ENCODE data around the gene EWSR1. TPM values are rescaled to one million over a fixed set of nuclear protein-coding genes. Genes with fewer than 3 reads are reported as not detected.

EWSR1 gene
- total RNA-seq, 3 donors from 2014 or later (not counting 1 experiment from before 2014, with no cell fraction given) = 366 to 387 (median 382) TPM

DNA sequence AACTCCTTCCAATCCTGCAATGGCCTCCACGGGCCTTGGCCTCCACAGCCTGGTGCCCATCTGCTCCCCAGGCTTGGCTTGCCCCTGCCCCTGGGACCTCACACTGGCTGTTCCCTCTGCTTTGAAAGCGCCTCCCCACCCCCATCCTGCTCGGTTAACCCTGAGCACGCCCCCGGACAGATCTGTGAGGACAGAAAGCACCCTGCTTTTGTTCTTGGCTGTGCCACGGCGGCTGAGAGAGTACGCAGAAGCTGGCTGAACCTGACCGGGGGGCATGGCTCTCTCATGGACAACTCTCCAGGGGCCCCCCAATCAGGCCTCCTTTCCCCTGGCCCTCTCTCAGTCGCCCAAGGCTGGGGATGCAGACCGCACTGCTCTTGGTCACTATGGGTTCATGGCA, 67.6 kb downstream of the EWSR1 start:
- no peaks in the 10 kb centered on the region for H3K27me3 Mint-ChIP-seq (ENCODE audit: low read depth in 2 of 2)
- H3K27ac Mint-ChIP-seq = no peak overlapping the region
- no peaks in the 10 kb centered on the region for H3K36me3 Mint-ChIP-seq
- DNase-seq = no peak
- no peaks in the 10 kb centered on the region for H3K9me3 Mint-ChIP-seq
- intact Hi-C loops (cut with micrococcal nuclease) = no loop called here
- H3K27me3 ChIP-seq (ENCODE audit: control insufficient read depth, insufficient read depth, low read length) = no peaks in the 10 kb centered on the region
- WGBS (ENCODE audit: insufficient coverage) = 96% methylated on average over 11 of the region's 11 CpGs
- H3K36me3 ChIP-seq (ENCODE audit: control insufficient read depth, insufficient read depth, low read length) = peaks cover 79% of the 10 kb centered on the region
- no peak overlapping the region for H3K4me3 Mint-ChIP-seq
- TF ChIP-seq, protein P1, sequence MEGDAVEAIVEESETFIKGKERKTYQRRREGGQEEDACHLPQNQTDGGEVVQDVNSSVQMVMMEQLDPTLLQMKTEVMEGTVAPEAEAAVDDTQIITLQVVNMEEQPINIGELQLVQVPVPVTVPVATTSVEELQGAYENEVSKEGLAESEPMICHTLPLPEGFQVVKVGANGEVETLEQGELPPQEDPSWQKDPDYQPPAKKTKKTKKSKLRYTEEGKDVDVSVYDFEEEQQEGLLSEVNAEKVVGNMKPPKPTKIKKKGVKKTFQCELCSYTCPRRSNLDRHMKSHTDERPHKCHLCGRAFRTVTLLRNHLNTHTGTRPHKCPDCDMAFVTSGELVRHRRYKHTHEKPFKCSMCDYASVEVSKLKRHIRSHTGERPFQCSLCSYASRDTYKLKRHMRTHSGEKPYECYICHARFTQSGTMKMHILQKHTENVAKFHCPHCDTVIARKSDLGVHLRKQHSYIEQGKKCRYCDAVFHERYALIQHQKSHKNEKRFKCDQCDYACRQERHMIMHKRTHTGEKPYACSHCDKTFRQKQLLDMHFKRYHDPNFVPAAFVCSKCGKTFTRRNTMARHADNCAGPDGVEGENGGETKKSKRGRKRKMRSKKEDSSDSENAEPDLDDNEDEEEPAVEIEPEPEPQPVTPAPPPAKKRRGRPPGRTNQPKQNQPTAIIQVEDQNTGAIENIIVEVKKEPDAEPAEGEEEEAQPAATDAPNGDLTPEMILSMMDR (IDR thresholded peaks at IDR 0.05) = no peak
- no peaks in the 10 kb centered on the region for H3K9me3 ChIP-seq (ENCODE audit: control insufficient read depth, insufficient read depth, low read length)
- ATAC-seq = no peak
- H3K4me1 ChIP-seq (ENCODE audit: control insufficient read depth, insufficient read depth, low read length) = no peaks in the 10 kb centered on the region
- H3K27ac ChIP-seq (ENCODE audit: low read length) = no peak overlapping the region
- H3K4me1 Mint-ChIP-seq = peaks cover 0 to 8% of the 10 kb centered on the region in 2 donors
- no peak overlapping the region for H3K4me3 ChIP-seq (ENCODE audit: low read length)

DNA sequence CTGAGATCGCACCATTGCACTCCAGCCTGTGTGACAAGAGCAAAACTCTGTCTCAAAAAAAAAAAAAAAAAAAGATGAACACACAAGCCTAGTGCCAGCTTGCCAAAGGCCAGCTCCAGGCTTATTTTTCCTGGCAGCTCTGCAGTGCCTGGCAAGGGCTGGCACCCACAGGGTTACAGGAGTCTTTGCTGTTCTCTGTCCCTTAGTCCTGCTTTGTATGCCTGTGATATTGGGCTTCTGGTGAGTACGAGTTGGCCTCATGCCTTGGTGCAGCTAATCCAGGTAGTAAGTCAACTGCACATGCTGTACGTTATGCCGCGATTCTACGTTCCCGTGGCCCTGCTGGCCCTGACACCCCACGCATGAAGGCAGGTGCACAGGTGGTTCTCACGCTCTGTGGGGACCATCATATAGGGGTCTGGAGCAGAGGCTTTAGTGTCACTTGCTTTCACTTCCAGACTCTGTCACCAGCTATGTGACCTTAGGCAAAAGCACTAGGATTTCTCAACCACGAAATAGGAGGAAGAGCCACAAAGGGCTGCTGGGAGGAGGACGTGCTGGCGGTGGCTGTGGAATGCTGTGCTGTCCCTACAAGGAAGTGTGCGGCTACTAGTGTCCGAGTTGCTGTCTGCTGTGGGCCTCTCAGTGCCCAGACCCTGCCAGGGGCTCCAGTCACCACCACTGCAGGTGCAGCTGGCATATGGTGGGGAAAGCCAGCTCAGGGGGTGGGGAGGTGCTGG, 68.9 kb downstream of the EWSR1 start:
- no peaks in the 10 kb centered on the region for H3K4me1 ChIP-seq (ENCODE audit: control insufficient read depth, insufficient read depth, low read length)
- Mint-ChIP-seq H3K4me3 (no peak overlapping the region), H3K4me1 (peaks cover 0 to 8% of the 10 kb centered on the region in 2 donors), H3K36me3 (no peaks in the 10 kb centered on the region), H3K27ac (no peak overlapping the region), H3K9me3 (no peaks in the 10 kb centered on the region), H3K27me3 (ENCODE audit: low read depth in 2 of 2) (no peaks in the 10 kb centered on the region)
- H3K27ac ChIP-seq (ENCODE audit: low read length) = no peak overlapping the region
- no peaks in the 10 kb centered on the region for H3K9me3 ChIP-seq (ENCODE audit: control insufficient read depth, insufficient read depth, low read length)
- 96% methylated on average over 14 of the region's 14 CpGs for WGBS (ENCODE audit: insufficient coverage)
- H3K36me3 ChIP-seq (ENCODE audit: control insufficient read depth, insufficient read depth, low read length) = peaks cover 82% of the 10 kb centered on the region
- TF ChIP-seq, protein P1 (IDR thresholded peaks at IDR 0.05) = no peak
- no peak overlapping the region for H3K4me3 ChIP-seq (ENCODE audit: low read length)
- DNase-seq = no peak
- ATAC-seq = no peak
- H3K27me3 ChIP-seq (ENCODE audit: control insufficient read depth, insufficient read depth, low read length) = no peaks in the 10 kb centered on the region
- intact Hi-C loops (cut with micrococcal nuclease) = no loop called here

DNA sequence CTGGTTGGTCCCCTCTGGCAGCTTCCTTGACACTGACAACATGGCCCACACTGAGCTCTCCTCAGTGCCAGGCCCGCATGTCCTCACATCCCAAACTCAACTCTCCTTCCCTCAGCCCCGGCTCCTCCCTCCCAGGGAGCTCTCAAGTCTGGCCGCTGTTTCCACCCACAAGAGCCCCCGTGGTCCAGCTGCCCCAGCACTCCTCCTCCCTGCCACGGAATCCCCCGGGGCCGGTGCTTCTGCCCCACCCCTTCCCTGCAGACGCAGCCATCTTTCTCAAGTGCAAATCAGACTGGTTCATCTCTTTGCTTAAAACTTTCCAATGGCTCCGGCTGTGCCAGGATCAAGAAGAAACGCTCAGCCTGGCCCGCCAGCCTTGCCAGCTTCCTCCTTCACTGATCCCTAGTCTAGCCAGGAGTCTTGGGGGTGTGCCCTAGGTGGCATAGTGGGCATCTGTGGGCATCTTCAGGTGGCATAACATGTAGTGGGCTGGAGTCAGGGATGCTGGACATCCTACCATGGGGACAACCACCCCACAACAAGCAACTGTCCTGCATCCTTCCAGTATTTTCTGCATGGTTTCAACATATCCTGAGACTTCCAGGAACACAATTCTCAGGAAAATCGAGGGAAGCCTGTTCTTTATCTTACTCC, 69.7 kb downstream of the EWSR1 start:
- Histone ChIP-seq H3K4me1 (ENCODE audit: control insufficient read depth, insufficient read depth, low read length) (no peaks in the 10 kb centered on the region), H3K9me3 (ENCODE audit: control insufficient read depth, insufficient read depth, low read length) (no peaks in the 10 kb centered on the region), H3K4me3 (ENCODE audit: low read length) (no peak overlapping the region), H3K27ac (ENCODE audit: low read length) (no peak overlapping the region), H3K36me3 (ENCODE audit: control insufficient read depth, insufficient read depth, low read length) (peaks cover 84% of the 10 kb centered on the region), H3K27me3 (ENCODE audit: control insufficient read depth, insufficient read depth, low read length) (no peaks in the 10 kb centered on the region)
- intact Hi-C loops (cut with micrococcal nuclease) = no loop called here
- no peak for DNase-seq
- no peak for ATAC-seq
- Mint-ChIP-seq H3K4me1 (peaks cover 0 to 8% of the 10 kb centered on the region in 2 donors), H3K4me3 (no peak overlapping the region), H3K27me3 (ENCODE audit: low read depth in 2 of 2) (no peaks in the 10 kb centered on the region), H3K27ac (no peak overlapping the region), H3K36me3 (no peaks in the 10 kb centered on the region), H3K9me3 (no peaks in the 10 kb centered on the region)
- 95% methylated on average over 12 of the region's 12 CpGs for WGBS (ENCODE audit: insufficient coverage)
- TF ChIP-seq, protein P1 (IDR thresholded peaks at IDR 0.05) = no peak

Measured in natural killer cell (primary cell).